ENCODE results near the gene ECI1. TPM values are rescaled to one million over a fixed set of nuclear protein-coding genes. Genes with fewer than 3 reads are reported as not detected.

The ECI1 gene
- total RNA-seq, 3 donors from 2014 or later, result 88.5 to 129 (median 95.5) TPM

DNA sequence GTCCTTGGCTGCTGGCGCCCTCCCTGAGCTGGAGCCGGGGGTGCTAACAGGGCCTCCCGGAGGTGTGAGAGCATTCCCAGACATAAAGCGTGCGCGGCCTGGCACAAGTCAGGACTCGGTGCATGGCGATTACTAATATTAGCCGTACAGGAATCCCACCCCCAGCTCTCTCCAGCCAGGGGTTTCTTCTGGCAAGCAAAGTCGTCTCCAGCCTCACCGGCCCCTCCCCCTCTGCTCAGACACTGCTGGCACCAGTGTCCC is 60.0 kb downstream of the ECI1 start:
- TF ChIP-seq, protein P1, sequence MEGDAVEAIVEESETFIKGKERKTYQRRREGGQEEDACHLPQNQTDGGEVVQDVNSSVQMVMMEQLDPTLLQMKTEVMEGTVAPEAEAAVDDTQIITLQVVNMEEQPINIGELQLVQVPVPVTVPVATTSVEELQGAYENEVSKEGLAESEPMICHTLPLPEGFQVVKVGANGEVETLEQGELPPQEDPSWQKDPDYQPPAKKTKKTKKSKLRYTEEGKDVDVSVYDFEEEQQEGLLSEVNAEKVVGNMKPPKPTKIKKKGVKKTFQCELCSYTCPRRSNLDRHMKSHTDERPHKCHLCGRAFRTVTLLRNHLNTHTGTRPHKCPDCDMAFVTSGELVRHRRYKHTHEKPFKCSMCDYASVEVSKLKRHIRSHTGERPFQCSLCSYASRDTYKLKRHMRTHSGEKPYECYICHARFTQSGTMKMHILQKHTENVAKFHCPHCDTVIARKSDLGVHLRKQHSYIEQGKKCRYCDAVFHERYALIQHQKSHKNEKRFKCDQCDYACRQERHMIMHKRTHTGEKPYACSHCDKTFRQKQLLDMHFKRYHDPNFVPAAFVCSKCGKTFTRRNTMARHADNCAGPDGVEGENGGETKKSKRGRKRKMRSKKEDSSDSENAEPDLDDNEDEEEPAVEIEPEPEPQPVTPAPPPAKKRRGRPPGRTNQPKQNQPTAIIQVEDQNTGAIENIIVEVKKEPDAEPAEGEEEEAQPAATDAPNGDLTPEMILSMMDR (IDR thresholded peaks at IDR 0.05), result no peak
- DNase-seq (no peak), ATAC-seq (no peak)
- intact Hi-C loops (cut with DNase I, micrococcal nuclease), result no loop called here
- no peak overlapping the region for H3K4me3 ChIP-seq
- H3K4me1 ChIP-seq (ENCODE audit: low read depth), result peaks cover 12% of the 10 kb centered on the region
- H3K36me3 ChIP-seq (ENCODE audit: low read depth), result no peaks in the 10 kb centered on the region
- H3K9me3 ChIP-seq, result no peaks in the 10 kb centered on the region

DNA sequence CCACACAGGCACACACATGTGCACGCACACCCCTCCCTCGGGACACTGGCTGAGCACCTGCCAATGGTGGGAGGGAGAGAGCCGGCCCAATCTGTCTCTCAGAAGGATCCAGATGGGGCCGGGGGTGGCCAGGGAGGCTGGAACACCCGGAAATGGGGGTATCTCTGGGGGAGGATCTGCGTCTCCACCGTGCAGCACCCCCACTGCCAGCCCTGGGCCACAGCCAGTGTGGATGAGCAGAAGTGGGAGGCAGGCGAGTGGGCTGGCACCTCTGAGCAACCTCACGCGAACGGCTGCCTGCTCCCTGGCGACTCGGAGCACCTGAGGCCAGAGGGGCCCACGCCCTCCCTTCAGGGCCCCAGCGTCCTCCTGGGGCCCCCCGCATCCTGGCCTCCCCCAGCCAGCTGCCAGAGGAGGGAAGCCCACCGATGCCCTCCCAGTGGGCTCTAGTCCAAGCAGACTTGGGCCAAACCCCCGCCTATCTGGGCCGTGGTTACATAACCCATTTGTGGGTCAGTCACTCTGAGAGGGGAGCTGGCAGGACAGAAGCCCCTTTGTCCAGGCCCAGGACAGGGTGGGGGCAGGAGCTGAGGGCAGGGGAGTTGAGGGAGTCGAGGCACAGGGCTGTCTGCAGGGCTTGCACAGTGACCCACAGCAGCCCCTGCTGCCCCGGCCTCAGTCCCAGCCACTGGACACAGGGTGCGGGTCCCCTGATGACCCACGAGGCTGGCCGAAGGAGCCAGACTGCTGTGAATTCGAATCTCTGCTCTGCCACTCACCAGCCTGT is 60.5 kb downstream of the ECI1 start:
- Histone ChIP-seq H3K4me1 (ENCODE audit: low read depth) (peaks cover 9% of the 10 kb centered on the region), H3K36me3 (ENCODE audit: low read depth) (no peaks in the 10 kb centered on the region), H3K9me3 (no peaks in the 10 kb centered on the region), H3K4me3 (no peak overlapping the region)
- TF ChIP-seq, protein P1 (IDR thresholded peaks at IDR 0.05), result no peak
- DNase-seq, result no peak
- intact Hi-C loops (cut with DNase I, micrococcal nuclease), result no loop called here
- ATAC-seq, result no peak

DNA sequence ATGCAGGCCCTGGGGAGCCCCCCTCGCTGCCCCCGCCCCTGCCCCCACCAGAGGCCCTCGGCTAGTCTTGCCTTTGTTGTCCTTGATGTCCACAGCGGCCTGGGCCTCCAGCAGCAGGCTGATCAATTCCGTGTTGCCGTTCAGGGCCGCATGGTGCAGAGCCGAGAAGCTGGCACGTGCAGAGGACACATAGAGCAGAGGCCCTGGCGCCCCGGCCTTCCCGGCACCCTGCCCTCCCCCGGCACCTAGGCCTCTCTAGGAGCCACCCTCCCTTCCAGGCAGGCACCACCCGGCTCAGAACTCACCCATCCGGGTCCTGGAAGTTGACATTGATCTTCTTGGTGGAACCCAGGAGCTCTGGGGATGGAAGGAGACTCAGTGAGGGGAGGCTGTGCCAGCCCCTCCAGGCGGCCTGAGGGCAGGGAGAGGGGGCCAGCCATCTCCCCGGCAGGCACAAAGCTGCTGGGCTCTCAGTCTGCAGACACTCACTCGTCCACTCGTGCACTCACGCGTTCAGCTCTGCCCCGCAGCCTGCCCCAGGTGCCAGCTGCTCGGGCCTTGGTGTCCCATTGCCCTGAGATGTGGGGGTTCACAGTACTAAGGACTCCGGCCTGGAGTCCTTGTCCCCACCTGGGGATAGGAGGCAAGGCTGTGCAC is 61.3 kb downstream of the ECI1 start:
- no peak overlapping the region for H3K4me3 ChIP-seq
- peaks cover 2% of the 10 kb centered on the region for H3K4me1 ChIP-seq (ENCODE audit: low read depth)
- DNase-seq (no peak), ATAC-seq (no peak)
- no peaks in the 10 kb centered on the region for H3K9me3 ChIP-seq
- TF ChIP-seq, protein P1 (IDR thresholded peaks at IDR 0.05), result no peak
- no peaks in the 10 kb centered on the region for H3K36me3 ChIP-seq (ENCODE audit: low read depth)
- intact Hi-C loops (cut with DNase I, micrococcal nuclease), result no loop called here

Small RNAs within 50 kb of the gene (microRNA-seq; reads per million reads assigned to microRNA genes)
- gene MIR3677 (not detected), gene MIR4717 (not detected)

Other genes starting within 250 kb of the ECI1 start
- 10 to 100 TPM; 41.9 to 45.4 (median 42.4) TPM for gene ZNF598, start 241.8 kb downstream of the ECI1 start, total RNA-seq
- 1 to 10 TPM in 1 of 3 donors, under 1 TPM in 2; 0.32 to 2.1 (median 0.60) TPM for gene NPW, start 231.8 kb downstream of the ECI1 start, total RNA-seq
- gene NHERF2, start 224.7 kb downstream of the ECI1 start, total RNA-seq, result 10 to 100 TPM; 54.5 to 65.4 (median 60.0) TPM
- 10 to 100 TPM; 23.5 to 28.2 (median 24.5) TPM for gene NTHL1, start 203.8 kb downstream of the ECI1 start, total RNA-seq
- gene TSC2, start 203.6 kb downstream of the ECI1 start, total RNA-seq, result 100 to 1,000 TPM; 140 to 161 (median 150) TPM
- 100 to 1,000 TPM in 1 of 3 donors, 10 to 100 TPM in 2; 63.9 to 233 (median 80.8) TPM for gene PKD1, start 115.7 kb downstream of the ECI1 start, total RNA-seq
- gene RAB26, start 103.0 kb downstream of the ECI1 start, total RNA-seq, result 10 to 100 TPM in 2 of 3 donors, 1 to 10 TPM in 1; 3.8 to 28.3 (median 15.7) TPM
- gene TRAF7, start 95.8 kb downstream of the ECI1 start, total RNA-seq, result 100 to 1,000 TPM in 1 of 3 donors, 10 to 100 TPM in 2; 91.5 to 104 (median 94.0) TPM
- gene CASKIN1, start 55.0 kb downstream of the ECI1 start, total RNA-seq, result 1 to 10 TPM in 2 of 3 donors, under 1 TPM in 1; 0.06 to 1.5 (median 1.0) TPM
- gene MLST8, start 46.1 kb downstream of the ECI1 start, total RNA-seq, result 10 to 100 TPM; 25.5 to 30.9 (median 29.8) TPM
- 10 to 100 TPM in 2 of 3 donors, 1 to 10 TPM in 1; 8.4 to 12.3 (median 12.1) TPM for gene BRICD5, start 40.7 kb downstream of the ECI1 start, total RNA-seq
- gene PGP, start 36.7 kb downstream of the ECI1 start, total RNA-seq, result 10 to 100 TPM; 15.5 to 19.7 (median 17.6) TPM
- 10 to 100 TPM; 23.5 to 28.3 (median 24.2) TPM for gene E4F1, start 28.0 kb downstream of the ECI1 start, total RNA-seq
- 1 to 10 TPM in 2 of 3 donors, under 1 TPM in 1; 0.87 to 1.9 (median 1.1) TPM for gene DNASE1L2, start 15.1 kb downstream of the ECI1 start, total RNA-seq
- 100 to 1,000 TPM; 125 to 144 (median 125) TPM for gene RNPS1, start 16.5 kb upstream of the ECI1 start, total RNA-seq
- 10 to 100 TPM in 1 of 3 donors, 1 to 10 TPM in 2; 3.0 to 13.5 (median 3.4) TPM for gene ABCA3, start 89.1 kb upstream of the ECI1 start, total RNA-seq
- gene CCNF, start 177.9 kb upstream of the ECI1 start, total RNA-seq, result 10 to 100 TPM in 1 of 3 donors, 1 to 10 TPM in 2; 3.4 to 12.7 (median 3.7) TPM
- 1 to 10 TPM; 1.1 to 5.5 (median 2.8) TPM for gene TEDC2, start 208.5 kb upstream of the ECI1 start, total RNA-seq
- gene NTN3, start 219.7 kb upstream of the ECI1 start, total RNA-seq, result under 1 TPM in 1 of 3 donors, not detected in 2; 0.44 TPM
- gene TBC1D24, start 223.5 kb upstream of the ECI1 start, total RNA-seq, result 10 to 100 TPM in 1 of 3 donors, 1 to 10 TPM in 2; 6.9 to 14.3 (median 8.5) TPM

Data from mucosa of descending colon (tissue), 3 donors.